DND-41 (cell line): ENCODE results near the gene PPP6R1.

Experiments used
- EZH2 ChIP-seq: IDR thresholded peaks from 3 replicates; pipeline ENCODE4 v1.6.1; 2012; ENCODE audit warnings: borderline replicate concordance, low read depth, mild to moderate bottlenecking, moderate library complexity, low read length, inconsistent platforms; ENCODE audit not compliant: severe bottlenecking
- TF ChIP-seq, protein P1 (sequence below): IDR thresholded peaks from 2 replicates; pipeline ENCODE4 v1.5.1; 2012; ENCODE audit warnings: borderline replicate concordance, low read length, moderate library complexity, mild to moderate bottlenecking; ENCODE audit not compliant: poor library complexity, severe bottlenecking; ENCODE audit errors: extremely low read depth

DNA sequence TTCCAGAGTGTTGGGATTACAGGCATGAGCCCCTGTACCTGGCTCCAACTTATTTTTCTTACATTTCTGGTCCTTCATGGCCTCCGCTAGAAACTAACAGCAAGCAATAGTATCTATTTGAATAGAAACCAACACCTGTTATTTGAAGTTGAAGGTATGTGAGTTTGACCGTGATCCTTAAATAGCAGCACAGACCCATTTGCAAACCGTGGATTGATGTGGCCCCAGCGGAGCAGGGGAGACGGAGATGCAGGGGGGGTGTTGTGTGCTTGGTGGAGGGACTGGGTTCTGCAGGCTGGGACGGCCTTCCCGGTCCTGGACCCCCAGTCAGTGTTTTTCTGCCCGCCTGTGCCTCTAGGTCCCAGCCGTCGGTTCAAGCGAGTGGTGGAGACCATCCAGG, 49.5 kb upstream of the PPP6R1 start:
- TF ChIP-seq, protein P1, sequence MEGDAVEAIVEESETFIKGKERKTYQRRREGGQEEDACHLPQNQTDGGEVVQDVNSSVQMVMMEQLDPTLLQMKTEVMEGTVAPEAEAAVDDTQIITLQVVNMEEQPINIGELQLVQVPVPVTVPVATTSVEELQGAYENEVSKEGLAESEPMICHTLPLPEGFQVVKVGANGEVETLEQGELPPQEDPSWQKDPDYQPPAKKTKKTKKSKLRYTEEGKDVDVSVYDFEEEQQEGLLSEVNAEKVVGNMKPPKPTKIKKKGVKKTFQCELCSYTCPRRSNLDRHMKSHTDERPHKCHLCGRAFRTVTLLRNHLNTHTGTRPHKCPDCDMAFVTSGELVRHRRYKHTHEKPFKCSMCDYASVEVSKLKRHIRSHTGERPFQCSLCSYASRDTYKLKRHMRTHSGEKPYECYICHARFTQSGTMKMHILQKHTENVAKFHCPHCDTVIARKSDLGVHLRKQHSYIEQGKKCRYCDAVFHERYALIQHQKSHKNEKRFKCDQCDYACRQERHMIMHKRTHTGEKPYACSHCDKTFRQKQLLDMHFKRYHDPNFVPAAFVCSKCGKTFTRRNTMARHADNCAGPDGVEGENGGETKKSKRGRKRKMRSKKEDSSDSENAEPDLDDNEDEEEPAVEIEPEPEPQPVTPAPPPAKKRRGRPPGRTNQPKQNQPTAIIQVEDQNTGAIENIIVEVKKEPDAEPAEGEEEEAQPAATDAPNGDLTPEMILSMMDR: no peak
- TF ChIP-seq EZH2: no peak
